Fibroblast of skin of right biceps (primary cell): ENCODE results near the gene SYTL3.

ENCODE experiments used
- DNase-seq: peaks from one replicate; pipeline ENCODE4 v3.0.0-alpha.2; 2013

Gene SYTL3

GRCh38 chr6:158737082-158737709 is 87.3 kb downstream of the SYTL3 start:
- DNase-seq, result no peak

DNA sequence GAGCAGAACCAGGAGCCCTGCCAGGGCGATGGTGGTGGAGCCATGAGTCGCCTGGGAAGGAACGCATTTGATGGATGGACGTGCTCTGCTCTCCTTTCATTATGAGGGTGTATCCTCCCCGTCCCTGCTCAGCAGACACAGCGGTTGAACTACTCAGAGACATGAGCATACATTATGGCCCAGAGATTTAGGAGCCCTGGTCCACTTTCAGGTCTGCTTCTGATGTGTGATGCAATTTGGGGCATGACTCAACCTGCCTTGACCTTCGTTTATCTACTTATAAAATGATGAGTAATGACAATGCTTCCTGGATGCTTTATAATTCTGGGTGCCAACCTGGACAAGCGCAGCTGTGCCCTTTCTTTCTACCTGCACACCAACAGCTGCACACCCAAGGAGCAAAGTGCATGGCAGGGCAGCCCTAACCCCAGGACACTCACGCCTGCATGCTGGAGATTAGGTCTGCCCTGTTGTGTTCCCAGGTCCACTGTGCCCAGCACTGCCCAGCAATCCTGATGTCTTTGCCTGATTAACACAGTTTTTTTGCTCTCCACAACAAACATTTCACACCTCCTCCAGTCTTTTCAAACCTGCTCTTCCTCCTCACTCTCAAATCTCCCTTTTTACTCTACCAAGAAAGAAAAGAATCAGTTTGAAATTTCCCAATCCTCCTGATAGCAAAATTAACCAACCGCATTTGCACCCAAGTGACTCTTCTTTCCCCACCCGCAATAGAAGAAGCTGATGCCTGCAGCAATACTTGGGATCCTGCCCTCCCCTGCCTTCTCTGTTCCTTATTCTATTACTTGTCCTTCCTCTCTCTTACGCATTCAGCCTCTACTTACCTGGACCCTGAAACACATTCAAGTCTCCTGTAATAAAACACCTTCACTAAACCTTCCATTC is 88.1 kb downstream of the SYTL3 start:
- peak; percentile 41 for DNase-seq

GRCh38 chr6:158739673-158740072 is 89.8 kb downstream of the SYTL3 start:
- no peak for DNase-seq

DNA sequence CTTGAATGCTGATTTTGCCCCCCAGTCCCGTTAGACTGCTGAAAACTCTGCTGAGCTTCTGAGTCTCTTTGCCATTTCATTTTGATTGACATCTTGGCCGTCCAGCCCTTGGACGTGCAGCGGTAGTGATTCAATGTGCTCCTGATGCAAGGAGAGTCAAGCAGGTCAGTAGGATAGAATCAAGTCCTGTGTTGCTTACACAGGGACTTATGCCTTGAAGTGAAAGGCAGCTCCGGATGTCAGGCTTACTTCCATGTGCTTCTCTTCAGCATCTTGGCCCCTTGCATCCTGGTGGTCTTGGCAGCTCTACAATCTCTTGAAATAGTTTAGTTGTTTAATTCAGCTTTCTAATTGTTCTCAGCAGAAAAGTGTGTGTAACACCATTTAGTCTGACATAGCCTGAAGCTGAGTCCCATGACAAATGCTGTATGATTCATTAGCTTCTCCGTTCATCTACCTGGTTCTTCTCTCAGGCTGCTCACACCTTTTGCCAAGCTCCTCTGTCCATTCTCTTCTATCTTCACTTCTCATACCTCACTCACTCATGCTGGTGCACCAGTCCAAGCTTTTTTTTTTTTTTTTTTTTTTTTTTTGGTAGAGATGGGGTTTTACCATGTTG is 93.3 kb downstream of the SYTL3 start:
- DNase-seq, result no peak

- no peak for DNase-seq
Observed at GRCh38 chr6:158744986-158745430, 95.2 kb downstream of the SYTL3 start.

GRCh38 chr6:158751224-158751623 is 101.4 kb downstream of the SYTL3 start:
- no peak for DNase-seq

DNA sequence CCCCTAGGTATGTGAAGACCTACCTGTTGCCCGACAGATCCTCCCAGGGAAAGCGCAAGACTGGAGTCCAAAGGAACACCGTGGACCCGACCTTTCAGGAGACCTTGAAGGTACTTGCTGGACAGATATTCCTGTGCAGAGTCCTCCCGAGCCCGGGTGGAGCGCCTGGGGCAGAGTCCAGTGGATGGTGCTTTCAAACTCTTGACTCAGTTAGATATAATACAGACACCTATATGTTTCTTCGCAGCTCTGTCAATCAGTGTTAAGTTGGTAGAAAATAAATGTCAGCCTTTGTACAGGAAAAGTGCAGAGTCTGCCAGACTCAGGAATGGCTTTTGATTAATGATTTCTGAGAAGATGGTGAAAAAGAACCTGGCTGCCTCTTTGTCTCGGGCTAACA is 102.1 kb downstream of the SYTL3 start:
- no peak for DNase-seq

DNA sequence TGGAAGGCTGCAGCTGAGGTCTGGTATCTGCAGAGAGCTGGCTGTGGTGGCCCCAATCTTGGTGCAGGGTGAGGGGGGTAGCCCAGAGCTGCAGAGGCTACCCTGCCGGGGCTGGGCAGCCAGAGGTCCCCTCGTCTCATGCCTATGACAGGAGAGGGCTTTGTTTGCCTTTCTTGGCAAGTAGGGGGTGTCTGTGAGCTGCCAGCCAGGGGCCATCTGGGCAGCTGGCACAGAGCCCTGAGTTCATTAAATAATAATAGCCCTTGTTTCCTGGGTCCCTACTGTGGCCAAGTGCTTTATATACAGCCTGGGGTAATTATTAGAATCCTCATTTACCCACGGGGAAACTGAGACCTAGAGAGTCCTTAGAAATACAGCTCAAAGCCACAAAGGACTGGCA is 102.8 kb downstream of the SYTL3 start:
- no peak for DNase-seq

DNA sequence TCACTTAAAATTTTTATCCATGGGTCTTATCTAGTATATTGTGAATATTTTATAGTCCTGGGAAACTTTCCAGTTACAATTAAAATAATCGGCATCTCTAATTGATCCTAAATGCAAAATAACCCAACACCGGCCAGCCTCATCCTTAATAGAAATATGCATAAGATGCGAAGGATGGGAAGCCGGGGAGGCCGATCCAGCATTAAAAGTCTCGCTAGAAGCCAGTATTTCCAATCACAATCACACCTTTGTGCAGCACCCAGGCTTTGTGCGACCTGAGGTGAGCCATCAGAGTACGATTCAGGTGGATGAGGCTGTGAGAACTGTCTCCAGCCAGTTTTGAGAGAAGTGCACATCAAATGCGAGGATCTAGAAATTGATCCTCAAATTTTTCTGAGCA is 104.0 kb downstream of the SYTL3 start:
- DNase-seq, result no peak

- DNase-seq, result no peak
Observed at GRCh38 chr6:158754738-158755137, 104.9 kb downstream of the SYTL3 start.

GRCh38 chr6:158755636-158756035 is 105.8 kb downstream of the SYTL3 start:
- no peak for DNase-seq

- no peak for DNase-seq
Observed at GRCh38 chr6:158756126-158756525, 106.3 kb downstream of the SYTL3 start.

- no peak for DNase-seq
Observed at GRCh38 chr6:158756977-158757752, 107.3 kb downstream of the SYTL3 start.

GRCh38 chr6:158757753-158758090 is 107.9 kb downstream of the SYTL3 start:
- DNase-seq, result no peak

DNA sequence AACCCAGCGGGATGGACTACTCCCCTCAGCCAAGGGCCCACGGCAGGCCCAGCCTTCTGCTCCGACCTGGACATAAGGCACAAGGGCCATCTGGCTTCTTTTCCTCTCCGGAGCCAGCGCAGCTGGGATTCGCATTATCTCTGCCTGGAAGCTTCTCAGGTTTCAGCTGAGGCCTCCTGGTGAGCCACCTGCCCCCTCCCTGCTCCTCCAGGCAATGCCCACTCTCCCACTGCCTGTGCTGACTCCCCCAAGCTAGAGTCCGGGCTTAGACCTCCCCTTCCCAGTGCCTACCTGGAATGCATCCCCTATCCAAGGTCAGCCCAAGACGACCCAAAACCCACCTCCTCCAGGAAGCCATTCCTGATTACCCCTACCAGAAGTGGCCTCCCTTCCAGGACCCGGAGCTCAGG is 108.6 kb downstream of the SYTL3 start:
- DNase-seq, result no peak

DNA sequence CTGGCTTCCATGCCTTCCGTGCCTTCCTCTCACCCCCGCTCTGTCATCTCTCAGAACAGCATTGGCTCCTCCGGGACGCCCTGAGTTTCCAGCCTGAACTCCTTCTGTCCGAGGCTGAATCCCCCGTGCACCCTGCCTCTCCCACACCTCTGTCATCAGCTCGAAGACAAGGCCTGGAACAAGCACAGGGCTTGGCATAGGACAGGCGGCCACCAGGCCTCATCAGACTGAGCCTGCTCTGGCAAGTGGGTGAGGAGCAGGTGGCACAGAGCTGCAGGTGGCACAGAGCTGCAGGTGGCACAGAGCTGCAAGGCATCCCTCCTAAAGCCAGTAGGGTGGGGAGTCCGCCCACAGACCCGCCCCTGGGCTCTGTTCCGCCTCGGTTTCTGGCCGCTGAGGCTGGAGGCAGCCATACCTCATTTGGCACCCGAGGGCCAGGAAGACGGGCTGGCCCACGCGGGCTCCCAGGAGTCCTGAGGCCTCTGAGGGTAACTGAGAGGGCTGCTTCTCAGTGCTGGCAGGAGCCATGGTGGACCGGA is 109.2 kb downstream of the SYTL3 start:
- no peak for DNase-seq

DNA sequence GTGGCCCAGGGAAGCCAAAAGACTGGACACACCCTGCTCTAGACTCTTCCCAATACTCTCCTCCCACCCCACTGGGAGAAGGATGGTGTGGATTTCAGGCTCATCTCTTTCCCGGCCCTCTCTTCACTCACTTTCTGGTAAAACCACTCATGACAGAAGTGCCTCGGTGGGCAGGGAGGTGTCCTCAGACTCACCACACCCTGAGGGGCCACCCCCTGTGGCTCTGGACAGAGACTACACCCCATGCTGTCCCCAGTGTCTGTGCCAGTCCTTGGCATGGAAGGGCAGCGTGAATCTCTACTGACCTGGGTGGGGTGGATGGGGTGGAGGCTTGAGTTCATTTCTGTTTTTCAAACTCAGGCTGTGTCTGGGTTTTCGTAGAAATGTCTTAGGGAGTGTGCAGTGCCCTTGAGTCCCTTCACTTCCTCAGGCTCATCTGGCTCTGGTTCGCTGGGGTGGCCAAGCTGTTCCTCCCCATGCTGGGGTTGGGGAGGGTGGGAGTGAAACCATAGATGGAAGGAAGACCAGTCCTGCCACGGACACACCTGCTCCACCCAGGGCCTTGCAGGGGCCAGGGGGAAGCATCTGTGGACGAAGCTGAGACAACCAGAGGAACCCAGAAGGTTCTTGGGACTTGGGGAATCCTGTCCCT is 110.2 kb downstream of the SYTL3 start:
- no peak for DNase-seq

DNA sequence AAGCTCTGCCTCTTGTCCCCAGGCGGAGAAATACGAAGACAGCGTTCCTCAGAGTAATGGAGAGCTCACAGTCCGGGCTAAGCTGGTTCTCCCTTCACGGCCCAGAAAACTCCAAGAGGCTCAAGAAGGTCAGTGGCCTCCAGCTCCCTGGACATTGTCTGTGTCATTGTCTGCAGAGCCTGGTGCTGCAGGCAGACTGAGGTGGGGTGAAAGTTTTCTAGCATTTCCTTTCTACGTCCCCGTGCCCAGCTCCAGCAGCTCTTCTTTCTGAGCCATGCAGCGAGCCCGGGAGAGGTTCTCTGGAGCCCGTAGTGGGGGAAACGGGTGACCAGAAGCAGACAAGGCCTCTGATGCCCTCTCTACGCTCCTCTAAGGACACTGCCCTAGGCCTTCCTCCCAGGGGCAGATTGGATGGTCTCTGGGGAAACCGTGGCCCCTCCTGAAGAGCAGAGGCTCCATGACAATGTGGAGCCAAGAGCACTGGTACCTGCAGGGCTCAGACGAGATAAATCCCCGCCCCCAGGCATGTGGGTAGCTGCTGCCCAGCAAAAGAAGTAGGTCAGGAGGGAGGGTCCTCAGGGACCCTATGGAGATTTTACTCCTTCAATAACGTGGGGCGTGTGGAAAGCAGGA is 110.9 kb downstream of the SYTL3 start:
- no peak for DNase-seq

GRCh38 chr6:158761746-158762145 is 111.9 kb downstream of the SYTL3 start:
- DNase-seq, result no peak

DNA sequence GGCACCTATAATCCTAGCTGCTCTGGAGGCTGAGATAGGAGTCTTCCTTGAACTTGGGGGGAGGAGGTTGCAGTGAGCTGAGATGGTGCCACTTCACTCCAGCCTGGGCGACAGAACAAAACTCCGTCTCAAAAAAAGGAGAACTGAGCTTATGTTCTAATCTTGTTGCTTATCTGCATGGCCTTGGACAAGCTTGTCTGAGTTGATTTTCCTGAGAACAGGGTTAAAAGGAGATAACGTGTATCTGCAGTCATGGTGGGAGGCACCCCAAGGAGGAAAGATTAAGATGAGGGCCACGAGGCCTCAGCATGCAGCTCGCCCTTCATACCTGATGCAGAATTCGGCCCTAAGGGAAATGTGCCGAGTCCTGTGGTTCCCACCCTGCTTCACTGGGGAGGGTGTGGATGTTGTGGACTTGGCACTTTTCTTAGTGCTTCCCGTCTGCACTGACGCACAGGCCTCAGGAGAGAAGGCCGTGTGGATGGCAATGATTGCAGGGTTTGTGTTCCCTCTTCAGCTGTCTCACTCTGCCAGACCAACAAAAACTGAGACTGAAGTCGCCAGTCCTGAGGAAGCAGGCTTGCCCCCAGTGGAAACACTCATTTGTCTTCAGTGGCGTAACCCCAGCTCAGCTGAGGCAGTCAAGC is 113.1 kb downstream of the SYTL3 start:
- no peak for DNase-seq

- no peak for DNase-seq
Observed at GRCh38 chr6:158763434-158764182, 113.8 kb downstream of the SYTL3 start.
